IMR-90 (cell line): Measurements from ENCODE around the gene FAM114A2. TPM values are rescaled to one million over a fixed set of nuclear protein-coding genes. Genes with fewer than 3 reads are reported as not detected.

ENCODE experiments used
- ATAC-seq: fragments of 200-7000 bp; cut with Tn5 transposase; 2 replicates; pipeline ENCODE4 v1.9.1; 2020; ENCODE audit warnings: low read depth, mild to moderate bottlenecking, moderate library complexity
- BruUV-seq: library from RNA; stranded (reverse); fragments of 400-500 nt; replicated peaks from 2 replicates; lab custom pipeline; 2021; lab: Mats Ljungman, UMichigan
- CTCF ChIA-PET: fragments of 300-600 bp; formaldehyde crosslinking; extraction: SDS; loops from one replicate; lab custom pipeline; 2021; ENCODE audit warnings: antibody characterized with exemption; lab: Yijun Ruan, JAX
- POLR2A ChIA-PET: fragments of 300-600 bp; sonication (Branson Sonifier 250); formaldehyde crosslinking; loops from one replicate; lab custom pipeline; 2022; ENCODE audit warnings: antibody characterized with exemption; ENCODE audit not compliant: unreplicated experiment; lab: Charles Lee
- DNase-seq: peaks from one replicate; pipeline ENCODE4 v3.0.0; 2013
- H2AFZ ChIP-seq: replicated peaks from 2 replicates; pipeline ENCODE3; 2013; ENCODE audit warnings: low read length, mild to moderate bottlenecking; ENCODE audit not compliant: poor library complexity
- H2AK5ac ChIP-seq: 2 replicates; pipeline ENCODE4 v1.6.1; 2013; ENCODE audit warnings: low read depth, low read length, inconsistent platforms
- H2AK9ac ChIP-seq: replicated peaks from 2 replicates; pipeline ENCODE3; 2013; ENCODE audit warnings: mild to moderate bottlenecking, low read depth, low read length, moderate library complexity; ENCODE audit not compliant: poor library complexity
- H2BK120ac ChIP-seq: 2 replicates; pipeline ENCODE4 v1.6.1; 2013; ENCODE audit warnings: low read depth, low read length, inconsistent platforms
- H2BK15ac ChIP-seq: 3 replicates; pipeline ENCODE4 v1.6.1; 2013; ENCODE audit warnings: low read depth, low read length, inconsistent platforms
- H2BK20ac ChIP-seq: 2 replicates; pipeline ENCODE4 v1.6.1; 2013; ENCODE audit warnings: low read depth, mild to moderate bottlenecking, inconsistent platforms, low read length, moderate library complexity
- H2BK5ac ChIP-seq: 2 replicates; pipeline ENCODE4 v1.6.1; 2013; ENCODE audit warnings: mild to moderate bottlenecking, low read depth, low read length, inconsistent platforms; ENCODE audit not compliant: poor library complexity, severe bottlenecking
- H3K14ac ChIP-seq: replicated peaks from 2 replicates; pipeline ENCODE4 v1.6.1; 2013; ENCODE audit warnings: low read depth, low read length, inconsistent platforms
- H3K18ac ChIP-seq: 2 replicates; pipeline ENCODE4 v1.6.1; 2013; ENCODE audit warnings: low read depth, low read length, control low read depth
- H3K23ac ChIP-seq: 2 replicates; pipeline ENCODE4 v1.6.1; 2013; ENCODE audit warnings: low read depth, low read length, inconsistent platforms
- H3K27ac ChIP-seq: 2 replicates; pipeline ENCODE4 v1.5.1; 2013; ENCODE audit warnings: mild to moderate bottlenecking, control low read depth, low read length; ENCODE audit not compliant: insufficient read depth
- H3K27me3 ChIP-seq: 2 replicates; pipeline ENCODE4 v1.6.1; 2013; ENCODE audit warnings: low read length; ENCODE audit not compliant: control insufficient read depth, insufficient read depth
- H3K36me3 ChIP-seq: 2 replicates; pipeline ENCODE4 v1.6.1; 2013; ENCODE audit warnings: low read length, mixed read lengths; ENCODE audit not compliant: control insufficient read depth, insufficient read depth
- H3K4ac ChIP-seq: 2 replicates; pipeline ENCODE4 v1.6.1; 2013; ENCODE audit warnings: low read depth, low read length, inconsistent platforms
- H3K4me1 ChIP-seq: 2 replicates; pipeline ENCODE4 v1.6.1; 2013; ENCODE audit warnings: low read length, mixed read lengths; ENCODE audit not compliant: control insufficient read depth, insufficient read depth
- H3K4me2 ChIP-seq: 2 replicates; pipeline ENCODE4 v1.6.1; 2013; ENCODE audit warnings: low read depth, mild to moderate bottlenecking, control low read depth, low read length, moderate library complexity
- H3K4me3 ChIP-seq: 2 replicates; pipeline ENCODE4 v1.5.1; 2013; ENCODE audit warnings: low read depth, mild to moderate bottlenecking, control low read depth, low read length, moderate library complexity; ENCODE audit not compliant: insufficient read depth
- H3K56ac ChIP-seq: 2 replicates; pipeline ENCODE4 v1.6.1; 2013; ENCODE audit warnings: low read length, inconsistent platforms; ENCODE audit not compliant: insufficient read depth; ENCODE audit errors: extremely low read depth
- H3K79me1 ChIP-seq, 2 experiments: 2 replicates each; pipeline ENCODE4 v1.6.1; 2013; ENCODE audit warnings: low read length in 2 of 2, inconsistent platforms in 1 of 2, low read depth in 1 of 2
- H3K9ac ChIP-seq: 2 replicates; pipeline ENCODE4 v1.6.1; 2013; ENCODE audit warnings: low read depth, low read length, control low read depth
- H3K9me1 ChIP-seq: 2 replicates; pipeline ENCODE4 v1.6.1; 2013; ENCODE audit warnings: low read length, inconsistent platforms; ENCODE audit not compliant: insufficient read depth
- H3K9me3 ChIP-seq: 2 replicates; pipeline ENCODE4 v1.6.1; 2013; ENCODE audit warnings: low read length; ENCODE audit not compliant: control insufficient read depth, insufficient read depth
- H4K20me1 ChIP-seq: 2 replicates; pipeline ENCODE4 v1.6.1; 2013; ENCODE audit warnings: low read length, inconsistent platforms; ENCODE audit not compliant: insufficient read depth
- H4K5ac ChIP-seq: 2 replicates; pipeline ENCODE4 v1.6.1; 2013; ENCODE audit warnings: mild to moderate bottlenecking, low read depth, low read length, control low read depth
- H4K8ac ChIP-seq, 2 experiments: 2 replicates each; pipeline ENCODE4 v1.6.1; 2013; ENCODE audit warnings: low read depth in 2 of 2, low read length in 2 of 2, control low read depth in 1 of 2, inconsistent platforms in 1 of 2
- H4K91ac ChIP-seq: 2 replicates; pipeline ENCODE4 v1.6.1; 2013; ENCODE audit warnings: low read depth, low read length, inconsistent platforms; ENCODE audit not compliant: insufficient read depth
- BHLHE40 ChIP-seq: fragments of 150-350 bp; IDR thresholded peaks from 2 replicates; pipeline ENCODE4 v1.6.1; 2016; ENCODE audit warnings: mild to moderate bottlenecking, low read depth, low read length
- CEBPB ChIP-seq: IDR thresholded peaks from 2 replicates; pipeline ENCODE4 v1.6.1; 2012; ENCODE audit warnings: low read depth, low read length, improper control_type of control experiment
- CHD1 ChIP-seq: IDR thresholded peaks from 2 replicates; pipeline ENCODE4 v1.6.1; 2012; ENCODE audit warnings: low read depth, low read length, improper control_type of control experiment
- CTCF ChIP-seq: conservative IDR thresholded peaks from 2 replicates; pipeline ENCODE4 v1.5.1; 2012; ENCODE audit warnings: mild to moderate bottlenecking, low read depth, low read length, improper control_type of control experiment
- ELK1 ChIP-seq: fragments of 150-350 bp; IDR thresholded peaks from 2 replicates; pipeline ENCODE4 v1.6.1; 2016; ENCODE audit warnings: low read depth, mild to moderate bottlenecking, low read length, moderate library complexity, borderline replicate concordance
- FOS ChIP-seq: fragments of 150-350 bp; IDR thresholded peaks from 2 replicates; pipeline ENCODE4 v1.6.1; 2016; ENCODE audit warnings: low read depth, low read length
- MAFK ChIP-seq: IDR thresholded peaks from 2 replicates; pipeline ENCODE4 v1.6.1; 2012; ENCODE audit warnings: low read depth, low read length, improper control_type of control experiment
- MAZ ChIP-seq: IDR thresholded peaks from 2 replicates; pipeline ENCODE4 v1.6.1; 2012; ENCODE audit warnings: low read depth, mild to moderate bottlenecking, low read length, improper control_type of control experiment, moderate library complexity, borderline replicate concordance
- MXI1 ChIP-seq: IDR thresholded peaks from 2 replicates; pipeline ENCODE4 v1.6.1; 2012; ENCODE audit warnings: low read depth, mild to moderate bottlenecking, low read length, moderate library complexity, borderline replicate concordance
- NFE2L2 ChIP-seq: fragments of 150-350 bp; IDR thresholded peaks from 2 replicates; pipeline ENCODE4 v1.6.1; 2016; ENCODE audit warnings: low read depth, mild to moderate bottlenecking, low read length
- POLR2A ChIP-seq: IDR thresholded peaks from 2 replicates; pipeline ENCODE4 v1.6.1; 2012; ENCODE audit warnings: mild to moderate bottlenecking, low read depth, low read length
- RAD21 ChIP-seq: IDR thresholded peaks from 2 replicates; pipeline ENCODE4 v1.6.1; 2012; ENCODE audit warnings: low read length, improper control_type of control experiment
- RCOR1 ChIP-seq: IDR thresholded peaks from 2 replicates; pipeline ENCODE4 v1.6.1; 2012; ENCODE audit warnings: mild to moderate bottlenecking, low read length, improper control_type of control experiment; ENCODE audit not compliant: insufficient replicate concordance
- RFX5 ChIP-seq: IDR thresholded peaks from 2 replicates; pipeline ENCODE4 v1.8.0; 2012; ENCODE audit warnings: low read depth, mild to moderate bottlenecking, low read length, moderate library complexity
- SMC3 ChIP-seq: fragments of 150-350 bp; IDR thresholded peaks from 2 replicates; pipeline ENCODE4 v1.6.1; 2016; ENCODE audit warnings: low read depth, mild to moderate bottlenecking, antibody characterized with exemption, low read length, moderate library complexity
- WGBS, 2 experiments: methylation state at CpG; one replicate each; pipeline versions ENCODE4 v1.1.5 to v1.1.7; 2013; ENCODE audit warnings: missing lambda C conversion rate in 2 of 2; ENCODE audit not compliant: insufficient read length in 1 of 2; ENCODE audit errors: extremely low coverage in 2 of 2; 5-methylcytosine and 5-hydroxymethylcytosine counted together
- dilution Hi-C: fragments of 300-500 bp; cut with HindIII; formaldehyde crosslinking; loops from one replicate; pipeline ENCODE4 v1.14.3; 2018; ENCODE audit warnings: low sequenced_read_pairs; ENCODE audit not compliant: unreplicated experiment
- in situ Hi-C: fragments of 300-500 bp; cut with MboI; formaldehyde crosslinking; loops from 3 replicates; pipeline ENCODE4 v1.14.3; 2019; ENCODE audit warnings: low sequenced_read_pairs, inconsistent platforms, mixed read lengths
- intact Hi-C: fragments of 100-400 bp; cut with micrococcal nuclease; formaldehyde crosslinking; loops from 2 replicates; pipeline ENCODE4 v1.10.0; 2022
- polyA plus RNA-seq, 3 experiments: library from polyadenylated mRNA; depleted of rRNA; stranded (reverse); fragments of >200 nt; gene quantifications; 2 replicates each; pipeline ENCODE4 v1.2.3, GENCODE V29; 2012; ENCODE audit warnings: low replicate concordance in 1 of 3
- total RNA-seq: library from RNA; depleted of rRNA; stranded (reverse); fragments of >200 nt; gene quantifications from 2 replicates; pipeline ENCODE4 v1.2.3, GENCODE V29; 2012

The FAM114A2 gene
- total and polyA plus RNA-seq, 2 of the 4 experiments (the other 2 are of a cell fraction), result 13.2 to 41.2 TPM

GRCh38 chr5:153983885-153984284, 54.8 kb downstream of the FAM114A2 start:
- WGBS, 2 experiments, result no CpG with 5 or more reads among the region's 1 CpG
- dilution Hi-C loops, result no loop called here
- POLR2A ChIA-PET, result no interaction called here

More at GRCh38 chr5:153983885-153984284, 54.8 kb downstream of the FAM114A2 start:
- in situ Hi-C loops, result loop anchor here (10.0 kb wide), 1 partner anchor 641 kb away; no protein-coding TSS in a partner anchor
- DNase-seq (no peak), ATAC-seq (no peak)
- Histone ChIP-seq H2AK5ac (no peak overlapping the region), H2AFZ (no peak overlapping the region), H3K56ac (no peak overlapping the region), H3K4me1 (no peaks in the 10 kb centered on the region), H2AK9ac (no peak overlapping the region), H4K8ac (no peak overlapping the region), H3K18ac (no peak overlapping the region), H4K5ac (no peak overlapping the region), H3K14ac (no peak overlapping the region), H3K23ac (no peak overlapping the region), H3K36me3 (no peaks in the 10 kb centered on the region), H4K91ac (no peak overlapping the region), H3K9me1 (no peaks in the 10 kb centered on the region), H3K9ac (no peak overlapping the region), H2BK20ac (no peak overlapping the region), H2BK5ac (no peak overlapping the region), H3K4me3 (no peak overlapping the region), H3K9me3 (no peaks in the 10 kb centered on the region), H4K20me1 (no peaks in the 10 kb centered on the region), H2BK120ac (no peak overlapping the region), H3K4me2 (no peak overlapping the region), H3K27ac (no peak overlapping the region), H2BK15ac (no peak overlapping the region), H3K4ac (no peak overlapping the region), H3K27me3 (peaks cover 7% of the 10 kb centered on the region), H3K79me1 (no peaks in the 10 kb centered on the region)
- TF ChIP-seq BHLHE40, result no peak
- TF ChIP-seq MXI1, result no peak
- TF ChIP-seq POLR2A, result no peak
- no peak for TF ChIP-seq CTCF
- TF ChIP-seq RCOR1, result no peak
- TF ChIP-seq RFX5, result no peak
- TF ChIP-seq CHD1, result no peak
- TF ChIP-seq CEBPB, result no peak
- no peak for TF ChIP-seq FOS
- no peak for TF ChIP-seq MAFK
- no peak for TF ChIP-seq ELK1
- no peak for TF ChIP-seq SMC3
- no peak for TF ChIP-seq MAZ
- TF ChIP-seq RAD21, result no peak
- TF ChIP-seq NFE2L2, result no peak
- CTCF ChIA-PET, result interaction anchor here (0.6 to 1.4 kb wide), 2 partner anchors 9 to 1451 kb away, joined by 3 read pairs; no protein-coding TSS in a partner anchor
- intact Hi-C loops, result no loop called here
- BruUV-seq, result no TSS peak
